T-helper 2 cell (primary cell): ENCODE data around the gene PTPRN2.

Experiments
- DNase-seq, 5 experiments: peaks; one replicate each; pipeline versions ENCODE4 v3.0.0 to v3.0.0-alpha.2; 2012 to 2022

PTPRN2 gene

GRCh38 chr7:157884461-157885062, 703.1 kb downstream of the PTPRN2 start:
- DNase-seq: no peak

GRCh38 chr7:157881048-157881771, 706.4 kb downstream of the PTPRN2 start:
- peak in 1 of 5 experiments; percentile 56 for DNase-seq

GRCh38 chr7:157879391-157879790, 708.2 kb downstream of the PTPRN2 start:
- DNase-seq: no peak

- DNase-seq: no peak
Measured at GRCh38 chr7:157877298-157878090, 710.1 kb downstream of the PTPRN2 start.

- DNase-seq: no peak
Measured at GRCh38 chr7:157876469-157877285, 710.9 kb downstream of the PTPRN2 start.

GRCh38 chr7:157875230-157876179, 712.1 kb downstream of the PTPRN2 start:
- peak in 4 of 5 experiments; percentile 5 to 87 (median 37) for DNase-seq

GRCh38 chr7:157874870-157875229, 712.8 kb downstream of the PTPRN2 start:
- peak in 1 of 5 experiments; percentile 87 for DNase-seq

GRCh38 chr7:157874208-157874816, 713.3 kb downstream of the PTPRN2 start:
- no peak for DNase-seq

GRCh38 chr7:157873664-157874063, 714.0 kb downstream of the PTPRN2 start:
- no peak for DNase-seq

- DNase-seq: no peak
Measured at GRCh38 chr7:157873181-157873580, 714.4 kb downstream of the PTPRN2 start.

GRCh38 chr7:157872447-157872846, 715.2 kb downstream of the PTPRN2 start:
- DNase-seq: no peak

GRCh38 chr7:157871681-157872080, 715.9 kb downstream of the PTPRN2 start:
- DNase-seq: peak in 1 of 5 experiments; percentile 58

GRCh38 chr7:157870644-157871290, 716.9 kb downstream of the PTPRN2 start:
- no peak for DNase-seq

- no peak for DNase-seq
Measured at GRCh38 chr7:157869793-157870192, 717.8 kb downstream of the PTPRN2 start.

- DNase-seq: no peak
Measured at GRCh38 chr7:157867685-157868305, 719.8 kb downstream of the PTPRN2 start.

GRCh38 chr7:157866336-157866924, 721.2 kb downstream of the PTPRN2 start:
- no peak for DNase-seq

GRCh38 chr7:157865351-157866165, 722.1 kb downstream of the PTPRN2 start:
- no peak for DNase-seq

- no peak for DNase-seq
Measured at GRCh38 chr7:157864911-157865310, 722.7 kb downstream of the PTPRN2 start.
